Measurements from ENCODE around the gene SMARCC1. TPM values are rescaled to one million over a fixed set of nuclear protein-coding genes. Genes with fewer than 3 reads are reported as not detected.

Gene SMARCC1
- total RNA-seq, 1 donor from 2014 or later, result 46.1 TPM

DNA sequence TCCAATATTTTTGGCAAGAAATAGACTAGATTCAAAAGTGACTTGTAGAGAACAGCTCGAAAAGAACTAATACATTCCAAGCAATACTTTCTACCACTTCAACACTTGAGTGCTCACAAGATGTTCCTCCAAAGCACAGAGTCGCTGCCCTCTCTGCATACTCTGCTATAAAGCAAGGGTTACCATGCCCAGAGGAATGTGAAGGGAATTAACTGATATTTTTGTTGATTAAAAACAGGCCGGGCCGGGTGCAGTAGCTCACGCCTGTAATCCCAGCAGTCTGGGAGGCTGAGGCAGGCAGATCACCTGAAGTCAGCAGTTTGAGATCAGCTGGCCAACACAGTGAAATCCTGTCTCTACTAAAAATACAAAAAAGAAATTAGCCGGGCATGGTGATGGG, 145.5 kb downstream of the SMARCC1 start:
- no peak for DNase-seq (ENCODE audit: low spot score)

DNA sequence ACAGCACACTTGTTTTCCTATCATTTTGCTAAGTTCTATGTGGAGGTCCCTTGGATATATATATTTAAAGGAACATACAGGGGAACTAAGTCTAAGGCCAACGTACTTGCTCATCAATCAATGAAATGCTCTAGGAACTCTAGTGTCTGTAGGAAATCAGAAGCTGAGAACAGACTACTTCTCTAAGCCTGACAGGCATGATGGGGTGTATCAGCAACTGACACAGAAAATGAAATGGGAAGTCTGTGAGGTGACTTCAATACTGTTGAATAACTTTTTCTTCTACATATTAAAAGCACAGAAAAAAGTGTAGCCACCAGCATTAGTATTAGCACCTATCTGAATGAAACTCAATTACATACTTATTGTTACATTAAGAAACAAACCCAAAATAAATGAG, 146.2 kb downstream of the SMARCC1 start:
- no peak for DNase-seq (ENCODE audit: low spot score)

- no peak for DNase-seq (ENCODE audit: low spot score)
Observed at GRCh38 chr3:47634996-47635395, 146.7 kb downstream of the SMARCC1 start.

DNA sequence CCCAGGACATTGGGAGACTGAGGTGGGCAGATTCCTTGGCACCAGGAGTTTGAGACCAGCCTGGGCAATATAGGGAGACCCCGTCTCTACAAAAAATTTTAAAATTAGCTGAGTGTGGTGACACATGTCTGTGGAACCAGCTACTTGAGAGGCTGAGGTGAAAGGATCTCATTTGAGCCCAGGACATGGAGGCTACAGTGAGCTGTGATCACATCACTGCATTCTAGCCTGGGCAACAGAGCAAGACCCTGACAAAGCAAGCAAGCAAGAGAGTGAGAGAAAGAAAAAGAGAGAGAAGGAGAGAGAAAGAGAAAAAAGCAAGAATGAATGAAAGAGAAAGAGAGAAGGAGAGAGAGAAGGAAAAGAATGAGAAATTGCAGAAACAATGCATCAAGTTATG, 150.9 kb downstream of the SMARCC1 start:
- DNase-seq (ENCODE audit: low spot score), result no peak

DNA sequence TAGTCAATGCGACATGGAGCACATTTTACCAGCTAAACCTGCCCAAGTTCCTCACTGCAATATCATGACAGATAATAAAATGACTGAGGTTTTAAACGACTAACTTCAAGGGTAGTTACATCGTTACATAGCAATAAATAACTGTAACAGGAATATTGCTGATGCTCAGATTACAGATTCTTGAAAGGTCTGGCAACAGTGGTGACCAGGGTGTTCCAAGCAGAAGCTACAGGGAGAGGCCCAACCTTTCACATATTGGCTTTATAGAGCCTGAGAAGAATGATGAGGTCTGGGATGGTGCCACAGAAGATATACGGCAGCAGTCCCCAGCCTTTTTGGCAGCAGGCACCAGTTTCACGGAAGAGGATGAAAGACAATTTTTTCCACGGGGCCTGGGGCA, 151.9 kb downstream of the SMARCC1 start:
- no peak for DNase-seq (ENCODE audit: low spot score)

DNA sequence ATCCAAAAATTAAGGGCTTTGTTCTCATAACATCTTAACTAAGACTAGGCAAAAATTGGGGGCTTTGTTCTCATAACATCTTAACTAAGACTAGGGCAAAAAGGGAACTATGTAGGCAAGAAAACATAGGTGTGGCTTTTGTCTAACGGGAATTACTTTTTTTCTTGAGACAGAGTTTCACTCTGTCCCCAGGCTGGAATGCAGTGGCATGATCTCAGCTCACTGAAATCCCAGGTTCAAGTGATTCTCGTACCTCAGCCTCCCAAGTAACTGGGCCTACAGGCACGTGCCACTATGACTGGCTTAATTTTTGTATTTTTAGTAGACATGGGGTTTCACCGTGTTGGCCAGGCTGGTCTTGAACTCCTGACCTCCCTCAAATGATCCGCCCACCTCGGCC, 153.3 kb downstream of the SMARCC1 start:
- no peak for DNase-seq (ENCODE audit: low spot score)

DNA sequence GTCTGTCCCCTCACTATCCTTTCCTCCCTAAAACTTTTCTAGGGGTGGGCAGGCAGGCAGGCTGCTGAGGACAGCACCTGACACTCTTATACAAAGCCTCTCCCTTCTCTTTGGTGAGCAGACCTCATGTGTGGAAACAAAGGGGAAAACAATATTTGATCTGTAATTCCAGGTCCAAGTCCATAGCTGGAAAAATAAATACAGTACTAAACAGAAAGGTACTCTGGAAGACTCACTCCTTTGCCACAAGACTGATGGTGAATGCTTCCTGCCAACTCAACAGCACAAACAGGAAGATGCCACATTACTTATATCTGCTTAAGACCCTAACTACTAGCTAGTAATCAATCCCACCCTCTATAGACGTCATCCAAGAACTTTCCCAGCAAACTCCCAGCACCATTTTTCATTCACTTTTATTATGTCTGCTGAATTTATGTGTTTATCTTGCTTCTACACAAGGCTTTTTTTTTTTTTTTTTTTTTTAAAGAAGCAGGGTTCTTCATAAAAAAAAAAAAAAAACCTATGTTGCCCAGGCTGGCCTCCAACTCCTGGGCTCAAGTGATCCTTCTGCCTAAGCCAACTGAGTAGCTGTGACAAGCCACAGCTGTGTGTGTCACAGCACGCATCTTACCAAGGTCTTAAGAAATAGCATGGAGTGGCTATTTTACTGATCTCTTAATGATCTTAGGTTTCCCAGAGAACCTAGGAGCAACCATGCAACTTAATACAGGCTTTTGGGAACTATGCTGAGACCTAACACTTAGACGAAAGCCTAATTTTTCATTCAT, 158.8 kb downstream of the SMARCC1 start:
- no peak for DNase-seq (ENCODE audit: low spot score)

- no peak for DNase-seq (ENCODE audit: low spot score)
Observed at GRCh38 chr3:47617086-47618010, 164.3 kb downstream of the SMARCC1 start.

DNA sequence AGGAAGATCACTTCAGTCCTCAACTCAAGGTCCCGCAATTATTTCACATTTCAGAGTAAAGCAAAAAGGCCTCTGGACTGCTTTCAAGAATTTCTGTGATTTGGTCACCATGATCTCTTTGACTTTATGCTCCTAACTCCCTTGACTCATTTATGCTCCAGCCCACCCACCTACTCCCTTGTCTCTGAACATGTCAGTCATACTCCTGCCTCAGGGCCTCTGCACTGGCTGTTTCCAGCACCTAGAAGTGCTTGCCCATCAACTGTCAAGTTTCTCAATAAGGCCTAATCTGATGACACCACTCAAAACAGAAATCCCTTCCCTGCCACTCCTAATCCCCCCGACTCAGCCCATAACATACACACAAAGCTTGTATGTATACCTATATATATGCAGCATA, 166.9 kb downstream of the SMARCC1 start:
- DNase-seq (ENCODE audit: low spot score), result no peak

DNA sequence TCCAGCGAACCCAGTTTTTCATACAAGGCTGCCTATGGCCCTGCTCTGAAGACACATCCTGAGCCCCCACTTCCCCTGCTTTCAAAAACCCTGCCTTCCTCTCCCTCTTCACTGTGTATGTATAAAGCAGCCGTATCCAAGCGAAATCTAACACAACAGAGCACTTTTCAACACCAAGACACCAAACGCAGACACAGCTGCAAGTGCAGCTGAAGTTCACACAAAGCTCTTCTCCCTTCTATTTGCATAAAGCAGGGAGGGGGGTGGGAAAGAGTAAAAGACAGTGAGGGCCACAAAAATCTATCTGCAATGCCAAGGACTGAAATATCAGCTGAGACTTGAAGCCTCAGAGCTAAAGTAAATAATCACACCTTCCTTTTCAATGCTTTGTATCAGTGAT, 168.0 kb downstream of the SMARCC1 start:
- DNase-seq (ENCODE audit: low spot score), result no peak

DNA sequence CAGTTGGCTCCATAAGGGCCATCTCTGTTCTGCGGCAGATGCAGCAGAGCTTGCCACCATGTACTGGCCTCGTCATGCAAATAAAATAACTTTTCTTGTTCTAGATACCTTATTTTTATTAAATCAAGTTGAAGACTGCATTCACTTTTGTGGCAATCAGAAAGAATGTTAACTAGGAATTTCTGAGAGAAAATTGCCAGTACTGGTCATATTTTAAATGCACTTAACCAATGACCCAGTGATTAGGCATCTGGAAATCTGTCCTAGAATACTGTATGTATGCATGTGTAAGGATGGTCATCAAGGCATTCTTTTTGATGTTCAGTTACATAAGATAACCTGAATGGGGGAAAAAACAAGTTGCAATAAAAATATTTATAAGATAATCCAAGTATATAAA, 168.8 kb downstream of the SMARCC1 start:
- DNase-seq (ENCODE audit: low spot score), result no peak

- no peak for DNase-seq (ENCODE audit: low spot score)
Observed at GRCh38 chr3:47612178-47612577, 169.5 kb downstream of the SMARCC1 start.

- DNase-seq (ENCODE audit: low spot score), result no peak
Observed at GRCh38 chr3:47611576-47611975, 170.1 kb downstream of the SMARCC1 start.

- DNase-seq (ENCODE audit: low spot score), result no peak
Observed at GRCh38 chr3:47610583-47610982, 171.1 kb downstream of the SMARCC1 start.

DNA sequence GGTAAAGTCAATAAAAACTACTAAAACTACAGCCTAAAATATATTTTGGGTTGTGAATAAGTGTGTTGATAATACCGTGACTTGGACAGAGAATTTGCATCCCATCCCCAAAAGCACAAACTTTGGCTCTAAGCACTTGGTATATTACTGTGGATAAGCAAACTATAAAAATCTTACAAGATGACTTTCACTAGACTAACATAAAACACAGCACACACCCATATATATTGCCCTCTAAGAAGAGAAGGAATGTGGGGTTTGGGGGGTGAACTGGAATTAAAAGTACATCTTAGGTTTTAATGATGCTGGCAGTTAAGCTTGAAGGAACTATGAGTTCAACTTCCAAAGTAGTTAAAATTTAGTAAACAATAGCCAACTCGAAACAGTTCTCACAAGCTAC, 174.4 kb downstream of the SMARCC1 start:
- DNase-seq (ENCODE audit: low spot score), result no peak

GRCh38 chr3:47606165-47606564, 175.5 kb downstream of the SMARCC1 start:
- no peak for DNase-seq (ENCODE audit: low spot score)

DNA sequence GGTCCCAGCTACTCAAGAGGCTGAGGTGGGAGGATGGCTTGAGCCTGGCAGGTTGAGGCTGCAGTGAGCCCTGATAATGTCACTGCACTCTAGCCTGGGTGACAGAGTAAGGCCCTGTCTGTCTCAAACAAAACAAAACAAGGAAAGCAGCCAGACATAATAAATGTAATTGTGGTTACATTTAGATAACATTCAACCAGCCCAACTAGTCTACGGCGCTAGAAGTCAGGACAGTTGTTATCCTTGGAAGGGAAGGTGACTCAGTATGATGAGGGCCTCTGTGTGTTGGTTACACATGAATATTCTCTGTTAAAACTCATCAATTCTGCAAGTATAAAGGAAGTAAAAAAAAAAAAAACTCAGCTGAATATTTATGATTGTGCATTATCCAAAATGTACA, 176.0 kb downstream of the SMARCC1 start:
- DNase-seq (ENCODE audit: low spot score), result no peak

DNA sequence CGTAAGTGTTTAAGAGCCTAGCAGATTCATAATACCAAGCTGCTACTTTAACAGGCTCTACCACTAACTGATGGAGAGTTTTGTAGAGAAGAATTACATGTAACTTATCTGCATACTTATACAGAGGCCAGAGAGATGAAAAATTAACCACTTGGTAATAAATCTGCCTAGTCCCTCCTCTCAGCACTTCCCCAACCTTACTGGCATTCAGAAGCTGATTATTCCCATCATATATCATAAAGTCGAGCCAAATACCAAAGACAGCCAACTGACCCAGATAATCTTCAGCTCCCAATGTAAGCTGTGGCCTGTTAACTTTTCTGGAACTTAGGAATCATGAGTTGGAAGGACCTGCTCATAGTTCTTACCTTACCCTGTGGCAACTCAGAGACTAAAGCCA, 177.5 kb downstream of the SMARCC1 start:
- DNase-seq (ENCODE audit: low spot score), result no peak

DNA sequence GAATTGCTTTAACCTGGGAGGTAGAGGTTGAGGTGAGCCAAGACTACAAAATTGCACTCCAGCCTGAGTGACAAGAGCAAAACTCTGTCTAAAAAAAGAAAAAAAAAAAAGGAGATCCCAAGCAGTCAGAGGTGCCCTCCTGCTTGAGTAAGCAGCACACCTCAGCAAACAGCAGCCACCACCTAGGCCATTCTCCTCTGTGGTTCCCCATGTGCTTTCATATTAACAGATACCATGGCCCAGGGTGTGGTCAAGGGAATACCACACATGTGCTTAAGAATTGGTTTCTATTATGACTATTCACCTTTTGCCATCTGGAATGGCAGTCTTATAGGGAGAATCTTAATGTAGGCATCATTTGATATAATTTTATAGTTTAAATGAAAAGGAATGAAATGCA, 178.4 kb downstream of the SMARCC1 start:
- DNase-seq (ENCODE audit: low spot score), result no peak

DNA sequence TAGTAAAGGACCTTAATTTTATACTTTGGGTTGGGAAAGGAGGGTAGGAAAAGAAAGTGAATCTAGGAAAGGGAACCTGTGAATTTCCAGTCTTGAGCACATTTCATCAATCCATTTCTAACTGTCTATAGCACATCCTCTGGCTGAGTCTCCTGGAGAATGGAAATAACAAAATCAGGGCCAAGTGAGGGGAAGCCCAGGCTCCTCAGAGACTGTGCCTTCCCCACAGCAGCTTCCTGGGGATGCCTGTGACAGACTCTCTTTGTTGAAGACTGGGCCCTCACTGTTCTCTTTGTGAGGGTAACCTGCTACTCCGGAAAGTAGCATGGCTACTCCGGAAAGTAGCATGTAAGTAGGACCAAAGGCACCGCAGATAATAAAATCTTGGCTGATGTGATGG, 180.4 kb downstream of the SMARCC1 start:
- DNase-seq (ENCODE audit: low spot score), result no peak

DNA sequence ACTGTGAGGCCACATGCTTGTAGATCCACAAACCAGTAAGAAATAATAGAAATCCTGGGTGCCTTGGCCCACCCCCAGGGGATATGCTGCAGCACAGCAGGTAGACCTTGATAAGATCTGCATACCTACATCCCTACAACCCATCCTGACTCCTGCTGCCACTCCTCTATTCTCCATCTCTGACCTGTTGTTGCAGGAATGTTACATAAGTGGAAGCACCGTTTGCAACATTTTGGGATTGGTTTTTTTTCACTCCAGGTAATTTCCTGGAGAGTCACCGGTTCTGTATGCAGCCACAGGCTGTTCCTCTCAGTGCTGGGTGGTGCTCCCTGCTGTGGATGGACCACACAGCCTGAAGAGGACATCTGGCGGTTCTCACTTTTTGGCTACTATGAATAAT, 186.9 kb downstream of the SMARCC1 start:
- no peak for DNase-seq (ENCODE audit: low spot score)

GRCh38 chr3:47592066-47592795, 189.5 kb downstream of the SMARCC1 start:
- no peak for DNase-seq (ENCODE audit: low spot score)
